Suprapubic skin (tissue), 4 donors: ENCODE data around the gene ANKRD28. TPM values are rescaled to one million over a fixed set of nuclear protein-coding genes. Genes with fewer than 3 reads are reported as not detected.
A peak's percentile ranks its signal among the peaks of the same experiment; 100 is the strongest.

Source experiments
- DNase-seq, 2 donors: peaks; one replicate each; pipeline ENCODE4 v3.0.0-alpha.2; 2019; ENCODE audit warnings: low spot score in 2 of 2
- H3K27ac ChIP-seq: fragments of 200-600 bp; sonication (generic); one replicate; pipeline ENCODE4 v1.5.1; 2019
- H3K27me3 ChIP-seq: fragments of 200-600 bp; sonication (generic); one replicate; pipeline ENCODE4 v1.5.1; 2019
- H3K36me3 ChIP-seq: fragments of 200-600 bp; sonication (generic); one replicate; pipeline ENCODE4 v1.5.1; 2019
- H3K4me1 ChIP-seq: fragments of 200-600 bp; sonication (generic); one replicate; pipeline ENCODE4 v1.5.1; 2019
- H3K4me3 ChIP-seq: fragments of 200-600 bp; sonication (generic); one replicate; pipeline ENCODE4 v1.5.1; 2019; ENCODE audit warnings: mild to moderate bottlenecking
- H3K9me3 ChIP-seq: fragments of 200-600 bp; sonication (generic); one replicate; pipeline ENCODE4 v1.5.1; 2019
- EP300 ChIP-seq: sonication (generic); formaldehyde crosslinking; IDR thresholded peaks from one replicate; pipeline ENCODE4 v1.6.1; 2017; ENCODE audit warnings: antibody characterized with exemption
- POLR2A ChIP-seq, 2 donors: fragments of 450-650 bp; IDR thresholded peaks; one replicate each; pipeline ENCODE4 v1.6.1; 2017; ENCODE audit warnings: antibody characterized with exemption in 2 of 2, mild to moderate bottlenecking in 2 of 2, moderate library complexity in 2 of 2
- POLR2AphosphoS5 ChIP-seq, 3 donors: sonication (generic); formaldehyde crosslinking; IDR thresholded peaks; one replicate each; pipeline ENCODE4 v1.6.1; 2017; ENCODE audit warnings: antibody characterized with exemption in 3 of 3
- WGBS: methylation state at CpG from one replicate; pipeline ENCODE4 v1.1.5; 2018; 5-methylcytosine and 5-hydroxymethylcytosine counted together
- total RNA-seq, 4 donors: library from RNA; depleted of rRNA; stranded (reverse); fragments of >200 nt; gene quantifications; one replicate each; pipeline ENCODE4 v1.1.0, GENCODE V29; 2016
- TF ChIP-seq, protein P1 (sequence below), 2 donors: fragments of 200-600 bp in 1 of 2; fragments of 450-650 bp in 1 of 2; sonication (generic) in 1 of 2; IDR thresholded peaks; one replicate each; pipeline ENCODE4 v1.5.1; 2016 to 2019; ENCODE audit warnings: antibody characterized with exemption in 2 of 2, mild to moderate bottlenecking in 1 of 2, moderate library complexity in 1 of 2

The ANKRD28 gene
- total RNA-seq, 4 donors from 2014 or later: 24.4 to 62.3 (median 48.3) TPM

GRCh38 chr3:15771444-15771843 lies 26.3 kb downstream of the ANKRD28 start:
- WGBS: 93% methylated on average over 1 of the region's 1 CpG
- no peaks in the 10 kb centered on the region for H3K27me3 ChIP-seq
- peaks cover 13% of the 10 kb centered on the region for H3K4me1 ChIP-seq
- no peak overlapping the region for H3K27ac ChIP-seq
- TF ChIP-seq POLR2A (IDR thresholded peaks at IDR 0.05) (no peak), EP300 (no peak), POLR2AphosphoS5 (IDR thresholded peaks at IDR 0.05) (no peak)
- TF ChIP-seq, protein P1, sequence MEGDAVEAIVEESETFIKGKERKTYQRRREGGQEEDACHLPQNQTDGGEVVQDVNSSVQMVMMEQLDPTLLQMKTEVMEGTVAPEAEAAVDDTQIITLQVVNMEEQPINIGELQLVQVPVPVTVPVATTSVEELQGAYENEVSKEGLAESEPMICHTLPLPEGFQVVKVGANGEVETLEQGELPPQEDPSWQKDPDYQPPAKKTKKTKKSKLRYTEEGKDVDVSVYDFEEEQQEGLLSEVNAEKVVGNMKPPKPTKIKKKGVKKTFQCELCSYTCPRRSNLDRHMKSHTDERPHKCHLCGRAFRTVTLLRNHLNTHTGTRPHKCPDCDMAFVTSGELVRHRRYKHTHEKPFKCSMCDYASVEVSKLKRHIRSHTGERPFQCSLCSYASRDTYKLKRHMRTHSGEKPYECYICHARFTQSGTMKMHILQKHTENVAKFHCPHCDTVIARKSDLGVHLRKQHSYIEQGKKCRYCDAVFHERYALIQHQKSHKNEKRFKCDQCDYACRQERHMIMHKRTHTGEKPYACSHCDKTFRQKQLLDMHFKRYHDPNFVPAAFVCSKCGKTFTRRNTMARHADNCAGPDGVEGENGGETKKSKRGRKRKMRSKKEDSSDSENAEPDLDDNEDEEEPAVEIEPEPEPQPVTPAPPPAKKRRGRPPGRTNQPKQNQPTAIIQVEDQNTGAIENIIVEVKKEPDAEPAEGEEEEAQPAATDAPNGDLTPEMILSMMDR (IDR thresholded peaks at IDR 0.05): no peak
- no peak for DNase-seq
- H3K36me3 ChIP-seq: no peaks in the 10 kb centered on the region
- H3K4me3 ChIP-seq: no peak overlapping the region
- no peaks in the 10 kb centered on the region for H3K9me3 ChIP-seq

DNA sequence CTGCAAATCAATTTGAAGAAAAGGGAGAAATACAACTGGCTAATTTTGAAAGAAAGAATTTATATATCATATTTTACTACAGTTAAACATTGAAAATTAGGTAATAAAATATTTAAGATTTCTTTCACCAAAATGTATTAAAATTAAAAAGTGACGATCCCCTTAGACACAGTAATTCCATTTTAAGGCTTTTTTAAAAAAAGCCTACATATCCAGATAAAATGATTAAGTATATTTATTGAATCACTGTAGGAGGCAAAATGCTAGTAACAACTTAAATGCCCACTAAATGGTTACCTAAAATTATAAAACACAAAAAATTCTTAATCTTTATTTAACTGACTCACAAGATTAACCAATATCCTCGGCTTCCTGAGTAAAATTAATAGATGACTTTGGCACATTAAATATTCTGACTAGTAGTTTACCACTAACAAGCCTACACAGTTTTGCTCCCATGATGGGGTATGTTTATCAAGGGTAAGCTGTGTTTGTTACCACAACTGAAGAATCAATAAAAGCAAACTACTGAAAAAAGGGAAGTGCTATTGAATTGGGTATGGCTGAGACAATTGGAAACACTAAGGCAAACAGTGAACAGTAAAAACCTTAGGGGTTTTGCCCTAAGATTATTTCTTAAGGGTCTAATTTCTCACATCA lies 28.4 kb downstream of the ANKRD28 start:
- 61% methylated on average over 2 of the region's 2 CpGs for WGBS
- TF ChIP-seq, protein P1 (IDR thresholded peaks at IDR 0.05): no peak
- TF ChIP-seq POLR2AphosphoS5 (IDR thresholded peaks at IDR 0.05) (no peak), POLR2A (IDR thresholded peaks at IDR 0.05) (no peak), EP300 (no peak)
- Histone ChIP-seq H3K27me3 (no peaks in the 10 kb centered on the region), H3K27ac (peak overlapping the region; percentile 33), H3K4me3 (no peak overlapping the region), H3K9me3 (no peaks in the 10 kb centered on the region), H3K4me1 (peaks cover 13% of the 10 kb centered on the region), H3K36me3 (no peaks in the 10 kb centered on the region)
- no peak for DNase-seq

GRCh38 chr3:15768421-15769255 lies 29.1 kb downstream of the ANKRD28 start:
- TF ChIP-seq POLR2AphosphoS5 (IDR thresholded peaks at IDR 0.05) (peak; percentile 51 to 81 (median 54)), POLR2A (IDR thresholded peaks at IDR 0.05) (no peak), EP300 (no peak)
- TF ChIP-seq, protein P1 (IDR thresholded peaks at IDR 0.05): no peak
- H3K9me3 ChIP-seq: no peaks in the 10 kb centered on the region
- peaks cover 5% of the 10 kb centered on the region for H3K36me3 ChIP-seq
- H3K27me3 ChIP-seq: no peaks in the 10 kb centered on the region
- H3K4me3 ChIP-seq: no peak overlapping the region
- 68% methylated on average over 5 of the region's 5 CpGs for WGBS
- H3K27ac ChIP-seq: peak overlapping the region; percentile 33
- no peak for DNase-seq
- H3K4me1 ChIP-seq: peaks cover 13% of the 10 kb centered on the region

GRCh38 chr3:15766406-15766805 lies 31.4 kb downstream of the ANKRD28 start:
- TF ChIP-seq POLR2AphosphoS5 (IDR thresholded peaks at IDR 0.05): no peak
- TF ChIP-seq, protein P1 (IDR thresholded peaks at IDR 0.05): no peak
- TF ChIP-seq EP300: no peak

DNA sequence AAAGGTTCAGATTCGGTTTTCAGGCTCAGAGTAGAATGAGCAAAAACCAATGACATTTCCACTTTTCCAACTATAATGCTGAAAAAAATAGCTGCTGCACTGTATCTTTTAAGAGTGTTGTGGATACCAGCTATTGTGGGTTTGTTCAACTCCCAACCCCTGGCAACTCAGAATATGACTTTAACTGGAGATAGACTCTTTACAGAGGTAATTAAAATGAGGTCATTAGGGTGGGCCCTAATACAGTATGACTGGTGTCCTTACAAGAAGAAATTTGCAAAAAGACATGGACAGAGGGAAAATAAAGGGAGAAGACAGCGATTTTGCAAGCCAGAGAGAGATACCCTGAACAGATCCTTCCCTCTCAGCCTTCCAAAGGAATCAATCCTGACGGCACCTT lies 39.5 kb downstream of the ANKRD28 start:
- Histone ChIP-seq H3K4me1 (peaks cover 3% of the 10 kb centered on the region), H3K27me3 (no peaks in the 10 kb centered on the region), H3K4me3 (no peak overlapping the region), H3K27ac (no peak overlapping the region), H3K36me3 (peaks cover 7% of the 10 kb centered on the region), H3K9me3 (no peaks in the 10 kb centered on the region)
- TF ChIP-seq EP300 (no peak), POLR2A (IDR thresholded peaks at IDR 0.05) (no peak), POLR2AphosphoS5 (IDR thresholded peaks at IDR 0.05) (no peak)
- TF ChIP-seq, protein P1 (IDR thresholded peaks at IDR 0.05): no peak
- 89% methylated on average over 3 of the region's 3 CpGs for WGBS
- no peak for DNase-seq

More at GRCh38 chr3:15766406-15766805, 31.4 kb downstream of the ANKRD28 start:
- Histone ChIP-seq H3K36me3 (peaks cover 9% of the 10 kb centered on the region), H3K4me3 (no peak overlapping the region), H3K27me3 (no peaks in the 10 kb centered on the region), H3K9me3 (no peaks in the 10 kb centered on the region), H3K4me1 (peaks cover 13% of the 10 kb centered on the region), H3K27ac (no peak overlapping the region)
- no peak for DNase-seq
- WGBS: 97% methylated on average over 1 of the region's 1 CpG
